WI38 (cell line): ENCODE results near the gene DNAH17.

Experiments used
- H3K4me3 ChIP-seq: 2 replicates; pipeline ENCODE4 v1.5.1; 2011; ENCODE audit warnings: low read depth, mild to moderate bottlenecking, control low read depth, low read length
- TF ChIP-seq, protein P1 (sequence below): IDR thresholded peaks from 2 replicates; pipeline ENCODE4 v1.5.1; 2012; ENCODE audit warnings: low read depth, mild to moderate bottlenecking, control low read depth, low read length

Gene DNAH17, protein sequence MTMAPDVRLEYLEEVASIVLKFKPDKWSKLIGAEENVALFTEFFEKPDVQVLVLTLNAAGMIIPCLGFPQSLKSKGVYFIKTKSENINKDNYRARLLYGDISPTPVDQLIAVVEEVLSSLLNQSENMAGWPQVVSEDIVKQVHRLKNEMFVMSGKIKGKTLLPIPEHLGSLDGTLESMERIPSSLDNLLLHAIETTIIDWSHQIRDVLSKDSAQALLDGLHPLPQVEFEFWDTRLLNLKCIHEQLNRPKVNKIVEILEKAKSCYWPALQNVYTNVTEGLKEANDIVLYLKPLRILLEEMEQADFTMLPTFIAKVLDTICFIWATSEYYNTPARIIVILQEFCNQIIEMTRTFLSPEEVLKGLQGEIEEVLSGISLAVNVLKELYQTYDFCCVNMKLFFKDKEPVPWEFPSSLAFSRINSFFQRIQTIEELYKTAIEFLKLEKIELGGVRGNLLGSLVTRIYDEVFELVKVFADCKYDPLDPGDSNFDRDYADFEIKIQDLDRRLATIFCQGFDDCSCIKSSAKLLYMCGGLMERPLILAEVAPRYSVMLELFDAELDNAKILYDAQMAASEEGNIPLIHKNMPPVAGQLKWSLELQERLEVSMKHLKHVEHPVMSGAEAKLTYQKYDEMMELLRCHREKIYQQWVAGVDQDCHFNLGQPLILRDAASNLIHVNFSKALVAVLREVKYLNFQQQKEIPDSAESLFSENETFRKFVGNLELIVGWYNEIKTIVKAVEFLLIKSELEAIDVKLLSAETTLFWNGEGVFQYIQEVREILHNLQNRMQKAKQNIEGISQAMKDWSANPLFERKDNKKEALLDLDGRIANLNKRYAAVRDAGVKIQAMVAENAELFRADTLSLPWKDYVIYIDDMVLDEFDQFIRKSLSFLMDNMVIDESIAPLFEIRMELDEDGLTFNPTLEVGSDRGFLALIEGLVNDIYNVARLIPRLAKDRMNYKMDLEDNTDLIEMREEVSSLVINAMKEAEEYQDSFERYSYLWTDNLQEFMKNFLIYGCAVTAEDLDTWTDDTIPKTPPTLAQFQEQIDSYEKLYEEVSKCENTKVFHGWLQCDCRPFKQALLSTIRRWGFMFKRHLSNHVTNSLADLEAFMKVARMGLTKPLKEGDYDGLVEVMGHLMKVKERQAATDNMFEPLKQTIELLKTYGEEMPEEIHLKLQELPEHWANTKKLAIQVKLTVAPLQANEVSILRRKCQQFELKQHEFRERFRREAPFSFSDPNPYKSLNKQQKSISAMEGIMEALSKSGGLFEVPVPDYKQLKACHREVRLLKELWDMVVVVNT (N-terminal part only)

DNA sequence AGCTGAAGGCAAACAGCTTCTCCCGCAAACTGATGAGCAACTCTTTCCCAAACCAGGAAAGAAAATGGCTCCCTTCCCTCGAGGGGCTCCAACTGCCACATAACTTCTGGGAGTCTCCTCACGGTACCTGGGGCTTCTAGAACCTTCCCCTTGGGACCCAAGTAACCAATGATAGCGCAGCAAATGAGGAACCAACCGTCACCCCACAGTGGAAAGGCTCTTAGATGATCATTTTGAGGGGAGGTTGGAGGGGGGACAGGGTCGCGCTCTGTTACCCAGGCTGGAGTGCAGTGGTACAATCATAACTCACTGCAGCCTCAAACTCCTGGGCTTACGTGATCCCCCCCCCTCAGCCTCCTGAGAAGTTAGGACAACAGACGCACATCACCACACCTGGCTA is at the start of gene DNAH17:
DNAH17 (minus strand) TSS at position 101 of the 400 bp plus-strand sequence. CDS start 2,339 bp downstream, outside the sequence.
- TF ChIP-seq, protein P1, sequence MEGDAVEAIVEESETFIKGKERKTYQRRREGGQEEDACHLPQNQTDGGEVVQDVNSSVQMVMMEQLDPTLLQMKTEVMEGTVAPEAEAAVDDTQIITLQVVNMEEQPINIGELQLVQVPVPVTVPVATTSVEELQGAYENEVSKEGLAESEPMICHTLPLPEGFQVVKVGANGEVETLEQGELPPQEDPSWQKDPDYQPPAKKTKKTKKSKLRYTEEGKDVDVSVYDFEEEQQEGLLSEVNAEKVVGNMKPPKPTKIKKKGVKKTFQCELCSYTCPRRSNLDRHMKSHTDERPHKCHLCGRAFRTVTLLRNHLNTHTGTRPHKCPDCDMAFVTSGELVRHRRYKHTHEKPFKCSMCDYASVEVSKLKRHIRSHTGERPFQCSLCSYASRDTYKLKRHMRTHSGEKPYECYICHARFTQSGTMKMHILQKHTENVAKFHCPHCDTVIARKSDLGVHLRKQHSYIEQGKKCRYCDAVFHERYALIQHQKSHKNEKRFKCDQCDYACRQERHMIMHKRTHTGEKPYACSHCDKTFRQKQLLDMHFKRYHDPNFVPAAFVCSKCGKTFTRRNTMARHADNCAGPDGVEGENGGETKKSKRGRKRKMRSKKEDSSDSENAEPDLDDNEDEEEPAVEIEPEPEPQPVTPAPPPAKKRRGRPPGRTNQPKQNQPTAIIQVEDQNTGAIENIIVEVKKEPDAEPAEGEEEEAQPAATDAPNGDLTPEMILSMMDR: no peak
- no peak within 1 kb of the TSS for H3K4me3 ChIP-seq

DNA sequence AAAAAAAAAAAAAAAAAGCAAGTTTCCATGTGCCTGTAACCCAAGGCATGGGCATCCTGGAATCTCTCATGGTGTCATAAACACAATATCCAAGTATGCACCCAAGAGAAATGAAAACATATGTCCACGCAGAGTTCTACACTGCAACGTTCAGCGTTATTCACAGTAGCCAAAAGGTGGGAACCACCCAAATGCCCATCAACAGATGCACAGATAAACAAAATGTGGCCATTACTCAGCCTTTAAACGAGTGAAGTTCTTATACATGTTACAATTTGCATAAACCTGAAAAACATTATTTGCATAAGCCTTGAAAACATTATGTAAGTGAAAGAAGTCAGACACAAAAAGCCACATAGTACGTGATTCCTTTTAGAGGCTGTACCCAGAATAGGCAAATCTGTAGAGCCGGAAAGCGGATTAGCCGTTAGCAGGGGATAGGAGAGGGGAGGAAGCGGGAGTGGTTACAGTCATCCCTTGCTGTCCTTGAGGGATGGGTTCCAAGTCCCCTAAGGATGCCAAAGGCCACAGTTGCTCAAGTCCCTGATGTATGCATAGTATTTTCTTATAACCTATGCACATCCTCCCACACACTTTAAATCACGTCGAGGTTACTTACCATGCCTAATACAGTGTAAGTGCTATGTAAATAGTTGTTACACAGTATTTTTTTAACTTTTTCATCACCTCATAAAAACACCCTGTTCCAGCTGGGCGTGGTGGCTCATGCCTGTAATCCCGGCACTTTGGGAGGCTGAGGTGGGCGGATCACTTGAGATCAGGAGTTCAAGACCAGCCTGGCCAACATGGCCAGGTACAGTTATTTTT is 47.3 kb upstream of the DNAH17 start:
- no peak overlapping the region for H3K4me3 ChIP-seq
- TF ChIP-seq, protein P1: no peak

DNA sequence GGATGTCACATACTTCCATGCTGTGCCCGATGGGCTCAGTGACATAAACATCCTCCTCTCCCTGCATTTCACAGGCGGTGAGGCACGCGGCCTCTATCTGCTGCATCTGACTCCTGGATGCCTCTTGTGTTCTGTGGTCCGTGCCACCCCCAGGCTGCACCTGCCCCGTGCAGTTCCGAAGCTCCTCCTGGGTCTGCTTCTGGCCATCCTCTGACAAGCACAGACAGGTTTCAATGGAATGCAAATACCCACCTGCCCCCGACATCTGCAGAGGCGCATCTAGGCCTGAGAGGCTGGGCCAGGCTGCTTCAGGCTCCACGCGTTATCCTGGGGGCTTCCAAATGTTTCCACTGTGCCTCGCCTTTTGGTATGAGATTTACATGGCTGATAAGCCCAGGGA is 46.3 kb upstream of the DNAH17 start:
- no peak overlapping the region for H3K4me3 ChIP-seq
- TF ChIP-seq, protein P1: no peak

DNA sequence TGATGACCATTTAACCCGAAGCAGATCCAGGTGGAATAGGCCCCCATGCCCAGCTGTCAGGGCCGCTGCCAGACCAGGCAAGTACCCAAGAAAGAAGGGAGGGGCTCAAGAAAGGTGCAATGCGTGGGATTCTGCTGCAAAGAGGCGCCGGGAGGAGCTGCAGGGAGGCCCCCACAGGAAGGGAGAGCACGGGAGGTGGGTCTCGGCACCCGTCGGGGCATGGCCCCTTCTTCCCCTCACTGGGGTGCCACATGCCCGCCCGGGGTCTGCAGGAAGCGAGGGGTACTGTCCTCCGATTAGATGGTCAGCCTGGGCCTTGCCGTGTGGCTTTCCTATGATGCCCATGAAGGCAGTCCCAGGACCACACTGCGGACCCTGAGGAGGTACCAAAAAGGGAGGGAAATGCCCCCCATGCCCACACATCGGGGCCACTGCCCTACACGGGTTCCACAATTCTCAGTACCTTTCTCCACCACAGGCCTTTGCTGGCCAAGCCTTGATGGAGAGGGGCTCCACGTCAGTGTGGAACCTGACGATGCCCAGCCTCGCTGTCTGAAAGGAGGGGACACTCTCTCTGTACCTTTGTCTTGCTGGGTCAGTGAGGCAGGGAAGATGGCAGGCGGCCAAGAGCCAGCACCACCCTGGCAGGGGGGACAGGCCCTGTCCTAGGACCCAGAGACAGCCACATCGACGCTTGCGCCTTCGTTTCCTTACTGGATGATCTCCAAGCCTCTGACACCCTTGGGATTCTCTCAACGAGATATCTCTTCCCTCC is 45.5 kb upstream of the DNAH17 start:
- H3K4me3 ChIP-seq: no peak overlapping the region
- TF ChIP-seq, protein P1: no peak

DNA sequence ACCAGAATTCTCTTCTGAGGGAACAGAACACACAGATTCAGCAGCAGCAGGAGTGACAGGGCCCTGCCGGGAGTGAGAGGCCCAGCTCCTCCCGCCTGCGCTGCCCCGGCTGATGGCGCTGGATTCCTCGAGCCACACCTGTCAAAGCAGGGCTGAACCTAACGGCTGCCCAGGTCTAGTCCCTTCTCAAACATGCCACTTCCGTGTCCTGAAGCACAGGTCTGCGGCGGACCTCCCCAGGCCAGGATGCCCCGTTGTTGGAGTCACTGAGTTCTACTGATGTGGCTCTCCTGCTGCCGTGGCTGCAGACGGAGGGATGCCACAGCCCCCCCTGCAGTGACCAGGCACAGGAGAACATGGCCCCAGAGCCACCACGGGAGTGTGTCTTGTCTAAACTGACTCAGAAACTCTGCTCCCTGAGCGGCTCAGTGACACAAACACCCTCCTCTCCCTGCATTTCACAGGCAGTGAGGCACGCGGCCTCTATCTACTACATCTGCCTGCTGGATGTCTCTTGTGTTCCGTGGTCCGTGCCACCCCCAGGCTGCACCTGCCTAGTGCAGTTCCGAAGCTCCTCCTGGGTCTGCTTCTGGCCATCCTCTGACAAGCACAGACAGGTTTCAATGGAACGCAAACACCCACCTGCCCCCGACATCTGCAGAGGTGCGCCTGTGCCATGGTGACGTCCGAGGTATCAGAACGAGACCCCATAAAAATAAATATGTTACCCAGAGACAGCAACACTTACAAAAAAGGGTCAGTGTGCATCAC is 44.7 kb upstream of the DNAH17 start:
- TF ChIP-seq, protein P1: no peak
- no peak overlapping the region for H3K4me3 ChIP-seq
